Prostate gland (tissue), 2 donors: Measurements from ENCODE around the gene SEMA4F.

Experiments
- CTCF ChIP-seq, 4 experiments: fragments of 200-600 bp in 2 of 4; fragments of 450-650 bp in 2 of 4; sonication (generic) in 2 of 4; IDR thresholded peaks; 1 replicate in 3 of 4; 2 replicates in 1 of 4; pipeline ENCODE4 v1.5.1; 2016 to 2019; ENCODE audit warnings: antibody characterized with exemption in 4 of 4, mild to moderate bottlenecking in 2 of 4, moderate library complexity in 2 of 4
- POLR2A ChIP-seq: fragments of 450-650 bp; IDR thresholded peaks from one replicate; pipeline ENCODE4 v1.6.1; 2016; ENCODE audit warnings: antibody characterized with exemption, mild to moderate bottlenecking
- POLR2AphosphoS5 ChIP-seq: sonication (generic); formaldehyde crosslinking; IDR thresholded peaks from one replicate; pipeline ENCODE4 v1.6.1; 2017; ENCODE audit warnings: antibody characterized with exemption

DNA sequence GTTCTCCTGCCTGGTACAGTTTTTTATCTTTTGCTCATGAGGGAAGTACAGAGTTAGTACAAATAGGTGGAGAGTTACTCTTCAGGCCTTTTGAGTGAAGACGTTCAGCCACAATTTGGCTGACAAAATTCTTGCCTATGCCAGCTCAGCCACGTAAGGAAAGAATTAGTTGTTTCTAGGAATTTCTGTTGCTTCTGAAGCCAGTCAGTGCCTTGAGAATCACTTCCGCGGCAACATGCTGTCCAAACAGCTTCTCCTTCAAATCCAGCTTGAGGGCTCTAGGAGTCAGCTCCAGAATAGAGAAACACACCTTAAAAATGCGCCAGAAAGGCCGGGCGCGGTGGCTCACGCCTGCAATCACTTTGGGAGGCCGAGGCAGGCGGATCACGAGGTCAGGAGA lies 33.4 kb upstream of the SEMA4F start:
- TF ChIP-seq CTCF (IDR thresholded peaks at IDR 0.05) (no peak), POLR2A (no peak), POLR2AphosphoS5 (no peak)
